DMS114 treated with DMSO at 0.1 percent for 48 hours (cell line): ENCODE measurements around the gene MRTFA.
"Not testable (repeated sequence)": the region's sequence is repeated elsewhere in the genome, so short reads cannot be mapped to it uniquely, and the experiment has no call there.

Experiments used
- DNase-seq: peaks from one replicate; lab custom pipeline; 2025; ENCODE audit not compliant: unreplicated experiment; lab: John Stamatoyannopoulos, UW

Gene MRTFA

GRCh38 chr22:40560551-40560950 is 76.0 kb downstream of the MRTFA start:
- DNase-seq = no peak

GRCh38 chr22:40557972-40558371 is 78.5 kb downstream of the MRTFA start:
- DNase-seq = no peak

DNA sequence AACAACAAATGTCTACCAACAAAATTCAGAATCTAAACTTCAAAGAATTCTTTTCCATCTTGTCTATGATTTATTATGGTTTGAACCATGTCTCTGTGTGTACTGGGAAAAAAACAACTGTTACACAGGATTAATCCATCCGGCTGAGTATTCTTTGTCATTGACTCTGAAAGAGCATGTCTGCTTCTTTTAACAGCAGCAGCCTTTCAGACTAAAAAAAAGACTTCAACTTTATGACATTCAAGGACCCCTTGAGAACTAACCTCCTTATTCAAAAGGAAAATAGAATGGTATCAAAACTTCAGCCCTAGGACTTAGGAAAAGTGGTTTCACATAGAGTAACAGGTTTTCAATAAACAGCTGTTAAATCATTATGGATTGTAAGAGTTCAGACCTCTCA is 79.9 kb downstream of the MRTFA start:
- no peak for DNase-seq

- DNase-seq = not testable (repeated sequence)
These were observed 82.5 kb downstream of the MRTFA start for GRCh38 chr22:40554023-40554422.

- no peak for DNase-seq
These were observed 83.4 kb downstream of the MRTFA start for GRCh38 chr22:40553014-40553554.

DNA sequence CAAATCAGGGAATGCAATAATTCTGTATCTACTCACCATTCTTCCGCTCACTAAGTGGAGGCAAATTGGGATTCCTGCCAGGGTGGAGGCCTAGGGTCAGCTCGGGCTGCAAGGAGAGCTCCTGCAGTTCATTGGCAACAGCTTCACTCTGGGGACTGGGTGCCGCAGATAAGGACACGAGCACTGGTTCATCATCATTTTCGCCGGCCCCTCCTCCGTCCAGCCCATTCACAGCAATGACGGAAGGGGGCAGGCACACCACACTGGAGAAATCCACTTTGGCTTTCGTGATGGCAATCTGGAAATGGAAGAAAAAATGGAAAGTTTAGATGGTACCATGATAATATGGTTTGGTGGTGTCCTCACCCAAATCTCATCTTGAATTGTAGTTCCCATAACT is 84.4 kb downstream of the MRTFA start:
- no peak for DNase-seq

DNA sequence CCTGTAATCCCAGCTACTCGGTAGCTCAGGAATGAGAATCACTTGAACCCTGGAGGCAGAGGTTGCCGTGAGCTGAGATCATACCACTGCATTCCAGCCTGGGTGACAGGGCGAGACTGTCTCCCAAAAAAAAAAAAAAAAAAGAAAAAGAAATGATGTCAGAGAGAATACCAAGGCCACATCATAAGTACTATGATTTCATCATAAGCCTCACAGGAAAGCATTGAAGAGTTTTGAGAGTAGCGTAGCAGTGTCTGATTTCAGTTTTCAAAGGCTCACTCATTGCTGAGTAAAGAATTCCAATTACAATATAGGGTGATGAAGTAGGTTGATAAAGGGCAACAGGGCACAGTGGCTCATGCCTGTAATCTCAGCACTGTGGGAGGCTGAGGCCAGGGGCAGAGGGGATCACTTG is 88.8 kb downstream of the MRTFA start:
- no peak for DNase-seq

DNA sequence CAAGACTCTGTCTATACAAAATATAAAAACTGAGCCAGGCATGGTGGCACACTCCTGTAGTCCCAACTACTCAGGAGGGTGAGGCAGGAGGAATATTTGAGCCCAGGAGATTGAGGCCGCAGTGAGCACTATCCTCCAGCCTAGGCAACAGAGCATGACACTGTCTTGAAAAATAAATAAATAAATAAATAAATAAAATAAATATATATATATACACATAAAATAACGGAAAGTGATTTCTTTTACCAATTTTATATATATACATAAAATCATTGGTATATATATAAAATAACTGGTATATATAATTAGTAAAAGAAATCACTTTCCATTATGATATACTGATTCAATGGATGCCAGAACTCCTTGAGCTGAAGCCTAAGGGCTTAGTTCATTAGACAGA is 91.8 kb downstream of the MRTFA start:
- DNase-seq = no peak

- DNase-seq = no peak
These were observed 93.5 kb downstream of the MRTFA start for GRCh38 chr22:40542821-40543540.

GRCh38 chr22:40541300-40541699 is 95.2 kb downstream of the MRTFA start:
- DNase-seq = no peak

DNA sequence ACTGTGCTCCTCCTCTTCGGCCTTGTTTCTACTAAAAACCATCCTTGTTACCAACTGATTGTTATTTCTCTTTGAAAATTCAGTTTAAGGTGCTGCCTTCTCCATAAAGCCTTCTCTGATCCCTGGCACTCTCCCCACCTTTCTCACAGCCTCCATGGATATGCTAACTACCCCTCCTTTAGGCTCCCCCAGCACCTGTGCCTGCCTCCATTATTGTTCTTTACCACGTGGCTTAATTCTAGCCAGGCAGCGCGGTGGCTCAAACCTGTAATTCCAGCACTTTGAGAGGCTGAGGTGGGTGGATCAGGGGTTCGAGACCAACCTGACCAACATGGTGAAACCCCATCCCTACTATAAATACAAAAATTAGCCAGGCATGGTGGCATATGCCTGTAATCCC is 96.3 kb downstream of the MRTFA start:
- no peak for DNase-seq

DNA sequence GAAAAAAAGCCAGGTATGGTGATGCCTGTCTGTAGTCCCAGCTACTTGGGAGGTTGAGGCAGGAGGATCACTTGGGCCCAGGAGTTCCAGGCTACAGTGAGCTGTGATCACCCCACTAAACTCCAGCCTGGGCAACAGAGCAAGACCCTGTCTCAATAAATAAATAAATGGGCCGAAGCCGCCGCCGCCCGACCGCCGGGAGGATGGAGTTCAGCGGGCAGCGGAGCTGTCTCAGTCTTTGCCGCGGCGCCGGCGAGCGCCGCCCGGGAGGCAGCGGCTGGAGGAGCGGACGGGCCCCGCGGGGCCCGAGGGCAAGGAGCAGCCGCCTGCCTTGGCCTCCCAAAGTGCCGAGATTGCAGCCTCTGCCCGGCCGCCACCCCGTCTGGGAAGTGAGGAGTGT is 100.4 kb downstream of the MRTFA start:
- not testable (repeated sequence) for DNase-seq

DNA sequence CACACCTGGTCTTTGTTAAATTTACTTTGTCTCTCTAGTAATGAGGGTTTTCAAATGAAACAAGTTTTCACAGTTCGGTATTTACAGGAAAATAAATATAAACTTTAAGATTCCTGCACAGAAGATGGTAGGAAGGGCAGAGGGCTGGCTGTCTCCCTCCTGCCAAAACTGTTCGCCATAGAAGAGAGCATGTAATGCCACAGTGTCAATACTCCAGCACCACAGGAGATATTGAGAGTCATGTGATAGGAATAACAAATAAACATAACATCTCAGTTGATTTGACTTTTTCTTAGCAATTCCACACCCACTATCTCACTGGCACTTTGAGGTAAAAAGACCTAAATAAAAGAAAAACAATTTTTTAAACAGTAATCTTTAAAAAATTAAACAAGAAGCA is 100.9 kb downstream of the MRTFA start:
- DNase-seq = no peak

DNA sequence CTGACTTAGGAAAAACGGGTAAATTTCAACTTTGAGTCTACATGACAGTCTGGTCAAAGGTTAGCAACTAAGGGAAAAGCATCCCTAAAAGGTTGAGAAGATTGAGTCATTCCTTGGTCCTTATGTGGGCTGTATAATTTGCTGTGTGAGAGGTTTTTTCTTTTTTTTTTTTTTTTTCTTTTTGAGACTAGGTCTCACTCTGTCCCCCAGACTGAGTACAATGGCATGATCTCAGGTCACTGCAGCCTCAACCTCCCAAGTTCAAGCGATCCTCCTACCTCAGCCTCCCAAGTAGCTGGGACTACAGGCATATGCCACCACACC is 101.4 kb downstream of the MRTFA start:
- DNase-seq = no peak

- DNase-seq = no peak
These were observed 101.9 kb downstream of the MRTFA start for GRCh38 chr22:40534379-40535188.

- peak; percentile 26 for DNase-seq
These were observed 102.7 kb downstream of the MRTFA start for GRCh38 chr22:40533712-40534378.

DNA sequence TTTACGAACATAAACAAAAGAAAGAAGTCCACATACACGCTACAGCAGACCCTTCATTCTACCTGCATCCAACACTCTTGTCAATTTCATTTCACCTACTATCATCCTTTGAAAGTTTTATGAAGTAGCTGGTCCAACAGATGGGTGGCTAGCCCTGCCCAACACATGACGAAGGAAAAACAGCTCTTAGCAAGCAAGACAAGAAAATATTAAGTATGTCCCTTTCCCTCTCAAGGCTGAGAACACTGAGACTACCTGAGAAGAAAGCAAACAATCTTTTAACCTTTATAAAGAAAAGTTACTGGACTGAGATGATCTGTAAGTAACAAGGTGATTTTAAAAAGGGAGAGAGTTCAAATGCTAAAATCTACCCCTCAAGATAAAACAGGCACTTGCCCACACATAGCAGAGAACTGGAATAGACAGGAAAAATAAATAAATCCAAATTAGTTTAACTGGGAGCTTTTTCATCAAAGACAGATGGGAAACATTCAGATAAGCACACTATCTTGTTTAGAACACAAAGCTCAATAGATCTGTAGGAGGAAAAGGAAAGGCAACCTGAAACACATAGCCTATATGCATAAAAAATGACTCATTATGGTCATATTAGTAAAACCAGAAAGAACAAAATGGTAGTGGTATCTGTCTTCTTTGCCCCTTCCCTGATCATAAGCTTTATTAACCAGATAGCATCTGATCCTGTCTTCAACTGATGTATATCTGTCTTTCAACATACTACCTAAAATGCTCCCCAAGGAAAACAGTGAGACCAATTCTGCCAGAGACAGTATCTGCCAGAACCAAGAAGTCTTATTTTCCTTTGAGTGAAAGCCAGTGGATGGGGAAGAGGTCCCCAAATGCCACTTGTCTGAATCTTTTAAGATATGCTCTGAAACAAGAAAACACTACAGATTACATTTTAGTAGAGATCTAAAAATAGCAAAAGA is 104.3 kb downstream of the MRTFA start:
- no peak for DNase-seq

GRCh38 chr22:40530391-40530790 is 106.1 kb downstream of the MRTFA start:
- DNase-seq = not testable (repeated sequence)

GRCh38 chr22:40529821-40530220 is 106.7 kb downstream of the MRTFA start:
- no peak for DNase-seq

GRCh38 chr22:40526960-40527359 is 109.6 kb downstream of the MRTFA start:
- DNase-seq = no peak
